HL-60/S4 treated with retinoic acid at 250 ng/mL for 4 days and 3 days (cell line): ENCODE results near the gene PARM1.

Experiments
- in situ Hi-C: fragments of 300-500 bp; cut with MboI; formaldehyde crosslinking; loops from 2 replicates; pipeline ENCODE4 v1.7.0; 2022; ENCODE audit warnings: low sequenced_read_pairs

The PARM1 gene

GRCh38 chr4:74932832-74933561 is at the start of gene PARM1:
PARM1 (plus strand) TSS chr4:74933116; CDS start chr4:74933328, 212 bp downstream.
- in situ Hi-C loops = no loop called here

- in situ Hi-C loops = no loop called here
Measured at GRCh38 chr4:74884266-74884665, 48.6 kb upstream of the PARM1 start.

- in situ Hi-C loops = no loop called here
Measured at GRCh38 chr4:74886484-74886883, 46.4 kb upstream of the PARM1 start.

- in situ Hi-C loops = no loop called here
Measured at GRCh38 chr4:74890341-74890740, 42.6 kb upstream of the PARM1 start.

- in situ Hi-C loops = no loop called here
Measured at GRCh38 chr4:74891037-74891436, 41.9 kb upstream of the PARM1 start.

- in situ Hi-C loops = no loop called here
Measured at GRCh38 chr4:74893171-74893570, 39.7 kb upstream of the PARM1 start.

- in situ Hi-C loops = no loop called here
Measured at GRCh38 chr4:74896595-74896994, 36.3 kb upstream of the PARM1 start.

GRCh38 chr4:74897386-74897785 is 35.5 kb upstream of the PARM1 start:
- in situ Hi-C loops = no loop called here

GRCh38 chr4:74900862-74901261 is 32.1 kb upstream of the PARM1 start:
- in situ Hi-C loops = no loop called here

GRCh38 chr4:74904509-74905065 is 28.3 kb upstream of the PARM1 start:
- in situ Hi-C loops = no loop called here

- in situ Hi-C loops = no loop called here
Measured at GRCh38 chr4:74906771-74907170, 26.1 kb upstream of the PARM1 start.

GRCh38 chr4:74919783-74920182 is 13.1 kb upstream of the PARM1 start:
- in situ Hi-C loops = no loop called here

GRCh38 chr4:74920704-74921103 is 12.2 kb upstream of the PARM1 start:
- in situ Hi-C loops = no loop called here

- in situ Hi-C loops = no loop called here
Measured at GRCh38 chr4:74921490-74921889, 11.4 kb upstream of the PARM1 start.

- in situ Hi-C loops = no loop called here
Measured at GRCh38 chr4:74926007-74926406, 6.9 kb upstream of the PARM1 start.

GRCh38 chr4:74930162-74930561 is 2.8 kb upstream of the PARM1 start:
- in situ Hi-C loops = no loop called here

- in situ Hi-C loops = no loop called here
Measured at GRCh38 chr4:74931376-74931775, 1.5 kb upstream of the PARM1 start.

GRCh38 chr4:74932010-74932409 is 906 bp upstream of the PARM1 start:
- in situ Hi-C loops = no loop called here

GRCh38 chr4:74933562-74934015 is 673 bp downstream of the PARM1 start:
- in situ Hi-C loops = no loop called here

GRCh38 chr4:74934016-74934831 is 1.3 kb downstream of the PARM1 start:
- in situ Hi-C loops = no loop called here

- in situ Hi-C loops = no loop called here
Measured at GRCh38 chr4:74934888-74935287, 2.0 kb downstream of the PARM1 start.

GRCh38 chr4:74941123-74941522 is 8.2 kb downstream of the PARM1 start:
- in situ Hi-C loops = no loop called here
